Measurements from ENCODE around the gene CDX2. TPM values are rescaled to one million over a fixed set of nuclear protein-coding genes. Genes with fewer than 3 reads are reported as not detected.
A peak's percentile ranks its signal among the peaks of the same experiment; 100 is the strongest.

The CDX2 gene
- total RNA-seq, 1 donor from 2014 or later, result 24.8 TPM

DNA sequence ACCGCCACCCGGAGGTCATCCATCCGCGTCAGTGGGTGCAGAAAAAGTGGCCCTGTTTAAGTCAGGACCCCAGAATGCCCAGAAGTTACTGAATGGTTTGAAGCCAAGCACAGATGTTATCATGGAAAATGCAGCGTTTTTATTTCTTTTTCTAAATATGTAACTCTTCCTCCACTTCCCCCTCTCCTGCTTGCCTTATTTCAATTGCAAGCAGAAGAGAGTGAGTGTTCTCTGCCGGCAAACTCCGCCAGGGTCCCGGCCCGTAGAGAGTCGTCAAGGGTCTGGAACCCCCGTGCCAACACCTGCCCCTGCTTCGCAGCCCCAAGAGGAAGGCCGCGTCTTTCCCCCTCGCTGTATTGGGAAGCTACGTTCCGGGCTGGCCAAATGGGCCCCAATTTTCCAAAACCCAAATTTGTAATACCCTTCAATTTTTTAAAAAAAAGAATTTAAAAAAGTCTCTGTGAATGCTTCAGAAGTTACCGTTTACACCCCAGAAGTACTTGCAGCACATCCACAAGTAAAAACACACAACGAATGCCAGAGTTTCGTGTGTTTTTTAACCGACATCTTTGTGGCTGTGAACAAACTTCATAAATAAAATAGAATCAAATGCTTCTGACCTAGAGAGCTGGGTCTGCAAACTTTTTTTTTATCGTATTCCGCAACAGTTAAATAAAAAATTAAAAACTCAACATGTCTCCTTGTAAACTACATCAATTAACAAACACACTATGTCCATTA, 50.0 kb downstream of the CDX2 start:
- Mint-ChIP-seq H3K9me3 (ENCODE audit: low read depth) (no peaks in the 10 kb centered on the region), H3K4me3 (ENCODE audit: low read depth) (peak overlapping the region; percentile 99), H3K27ac (peak overlapping the region; percentile 100), H3K36me3 (ENCODE audit: insufficient read depth) (peaks cover 32% of the 10 kb centered on the region), H3K27me3 (no peaks in the 10 kb centered on the region), H3K4me1 (ENCODE audit: low read depth) (peaks cover 34% of the 10 kb centered on the region)
- no peak for DNase-seq (ENCODE audit: low spot score, unreplicated experiment)
- TF ChIP-seq, protein P1, sequence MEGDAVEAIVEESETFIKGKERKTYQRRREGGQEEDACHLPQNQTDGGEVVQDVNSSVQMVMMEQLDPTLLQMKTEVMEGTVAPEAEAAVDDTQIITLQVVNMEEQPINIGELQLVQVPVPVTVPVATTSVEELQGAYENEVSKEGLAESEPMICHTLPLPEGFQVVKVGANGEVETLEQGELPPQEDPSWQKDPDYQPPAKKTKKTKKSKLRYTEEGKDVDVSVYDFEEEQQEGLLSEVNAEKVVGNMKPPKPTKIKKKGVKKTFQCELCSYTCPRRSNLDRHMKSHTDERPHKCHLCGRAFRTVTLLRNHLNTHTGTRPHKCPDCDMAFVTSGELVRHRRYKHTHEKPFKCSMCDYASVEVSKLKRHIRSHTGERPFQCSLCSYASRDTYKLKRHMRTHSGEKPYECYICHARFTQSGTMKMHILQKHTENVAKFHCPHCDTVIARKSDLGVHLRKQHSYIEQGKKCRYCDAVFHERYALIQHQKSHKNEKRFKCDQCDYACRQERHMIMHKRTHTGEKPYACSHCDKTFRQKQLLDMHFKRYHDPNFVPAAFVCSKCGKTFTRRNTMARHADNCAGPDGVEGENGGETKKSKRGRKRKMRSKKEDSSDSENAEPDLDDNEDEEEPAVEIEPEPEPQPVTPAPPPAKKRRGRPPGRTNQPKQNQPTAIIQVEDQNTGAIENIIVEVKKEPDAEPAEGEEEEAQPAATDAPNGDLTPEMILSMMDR (IDR thresholded peaks at IDR 0.05; ENCODE audit: unreplicated experiment), result no peak

DNA sequence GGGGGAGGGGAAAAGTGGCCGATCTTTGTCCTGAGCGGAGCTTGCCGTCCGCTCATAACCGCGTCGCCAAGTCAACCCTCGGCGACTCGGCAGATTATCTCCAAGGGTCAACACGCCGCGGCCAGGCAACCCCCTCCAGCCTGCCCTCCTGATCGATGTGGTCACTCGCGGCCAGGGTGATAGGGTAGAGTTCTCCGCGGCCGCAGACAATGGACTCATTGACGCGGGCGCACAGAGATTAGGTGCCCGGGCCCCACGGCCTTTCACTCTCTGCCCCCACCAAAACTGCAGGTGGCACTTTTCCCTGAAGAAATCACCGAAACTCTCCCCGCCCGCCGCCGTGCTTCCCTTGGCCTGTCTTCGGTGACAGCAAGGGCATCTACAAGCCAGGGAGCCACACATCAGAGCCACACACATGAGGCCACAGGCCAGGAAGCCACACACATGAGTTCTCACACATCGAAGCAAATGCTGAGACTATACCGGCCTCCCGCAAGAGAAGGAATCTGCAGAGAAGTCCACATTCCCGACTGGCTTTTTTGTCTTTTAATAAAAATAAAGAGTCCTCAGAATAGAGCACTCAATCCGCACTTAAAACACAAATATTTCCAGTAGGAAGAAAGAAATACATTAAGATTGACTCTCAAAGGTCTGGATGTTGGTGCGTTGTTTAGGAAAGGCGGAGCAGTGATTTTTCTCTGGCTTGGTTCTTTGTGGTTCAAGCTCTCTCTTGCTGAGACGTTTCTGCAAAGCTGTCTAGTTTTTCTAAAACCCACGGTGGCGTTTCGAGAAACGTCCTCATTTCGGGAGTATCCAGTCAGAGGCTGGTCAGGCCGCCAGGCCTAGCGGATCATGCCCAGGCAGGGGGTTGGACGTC, 50.8 kb downstream of the CDX2 start:
- peak; percentile 71 for DNase-seq (ENCODE audit: low spot score, unreplicated experiment)
- no peaks in the 10 kb centered on the region for H3K9me3 Mint-ChIP-seq (ENCODE audit: low read depth)
- H3K27me3 Mint-ChIP-seq, result no peaks in the 10 kb centered on the region
- TF ChIP-seq, protein P1 (IDR thresholded peaks at IDR 0.05; ENCODE audit: unreplicated experiment), result no peak
- peaks cover 37% of the 10 kb centered on the region for H3K4me1 Mint-ChIP-seq (ENCODE audit: low read depth)
- H3K4me3 Mint-ChIP-seq (ENCODE audit: low read depth), result peak overlapping the region; percentile 99
- peak overlapping the region; percentile 100 for H3K27ac Mint-ChIP-seq
- peaks cover 25% of the 10 kb centered on the region for H3K36me3 Mint-ChIP-seq (ENCODE audit: insufficient read depth)

DNA sequence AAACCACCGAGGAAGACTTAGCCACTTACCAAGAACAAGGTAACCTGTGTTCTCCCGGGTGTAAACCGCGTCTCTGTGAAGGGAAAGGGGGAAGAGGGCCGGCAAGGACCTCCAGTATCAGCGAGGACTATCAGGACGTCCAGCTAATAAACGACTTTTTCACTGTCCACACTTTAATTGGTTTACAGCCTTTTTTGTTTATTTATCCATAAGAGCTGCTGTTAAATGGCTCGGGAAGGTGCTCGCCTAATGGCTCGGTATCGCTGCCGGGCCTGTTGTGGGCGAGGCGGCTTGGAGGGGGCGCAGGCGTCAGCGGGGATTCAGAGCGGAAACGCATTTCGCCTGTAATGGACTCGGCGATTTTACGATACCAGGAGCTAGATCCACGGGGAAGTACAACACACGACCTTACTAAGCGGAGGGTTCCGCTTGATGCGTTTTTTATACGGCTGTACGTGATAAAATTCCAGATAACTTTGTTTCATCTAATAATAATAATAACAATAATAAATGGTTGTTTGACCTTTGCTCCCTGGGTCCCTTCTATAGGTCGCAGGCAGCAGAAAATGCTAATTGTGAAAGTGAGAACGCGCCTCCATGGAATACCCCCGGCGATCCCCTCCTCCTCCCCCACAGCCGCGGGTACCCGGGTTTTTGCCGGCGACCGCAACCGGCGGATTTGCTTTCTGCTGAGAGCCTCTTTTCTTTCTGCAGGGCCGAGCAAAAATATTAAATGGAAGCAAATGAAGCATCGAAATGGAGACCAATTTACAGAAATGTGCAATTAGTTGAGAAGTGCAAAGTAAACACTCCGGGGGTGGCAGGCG, 51.8 kb downstream of the CDX2 start:
- H3K36me3 Mint-ChIP-seq (ENCODE audit: insufficient read depth), result peaks cover 16% of the 10 kb centered on the region
- no peaks in the 10 kb centered on the region for H3K27me3 Mint-ChIP-seq
- H3K4me1 Mint-ChIP-seq (ENCODE audit: low read depth), result peaks cover 41% of the 10 kb centered on the region
- no peaks in the 10 kb centered on the region for H3K9me3 Mint-ChIP-seq (ENCODE audit: low read depth)
- peak overlapping the region; percentile 100 for H3K27ac Mint-ChIP-seq
- TF ChIP-seq, protein P1 (IDR thresholded peaks at IDR 0.05; ENCODE audit: unreplicated experiment), result no peak
- peak overlapping the region; percentile 99 for H3K4me3 Mint-ChIP-seq (ENCODE audit: low read depth)
- DNase-seq (ENCODE audit: low spot score, unreplicated experiment), result peak; percentile 52

DNA sequence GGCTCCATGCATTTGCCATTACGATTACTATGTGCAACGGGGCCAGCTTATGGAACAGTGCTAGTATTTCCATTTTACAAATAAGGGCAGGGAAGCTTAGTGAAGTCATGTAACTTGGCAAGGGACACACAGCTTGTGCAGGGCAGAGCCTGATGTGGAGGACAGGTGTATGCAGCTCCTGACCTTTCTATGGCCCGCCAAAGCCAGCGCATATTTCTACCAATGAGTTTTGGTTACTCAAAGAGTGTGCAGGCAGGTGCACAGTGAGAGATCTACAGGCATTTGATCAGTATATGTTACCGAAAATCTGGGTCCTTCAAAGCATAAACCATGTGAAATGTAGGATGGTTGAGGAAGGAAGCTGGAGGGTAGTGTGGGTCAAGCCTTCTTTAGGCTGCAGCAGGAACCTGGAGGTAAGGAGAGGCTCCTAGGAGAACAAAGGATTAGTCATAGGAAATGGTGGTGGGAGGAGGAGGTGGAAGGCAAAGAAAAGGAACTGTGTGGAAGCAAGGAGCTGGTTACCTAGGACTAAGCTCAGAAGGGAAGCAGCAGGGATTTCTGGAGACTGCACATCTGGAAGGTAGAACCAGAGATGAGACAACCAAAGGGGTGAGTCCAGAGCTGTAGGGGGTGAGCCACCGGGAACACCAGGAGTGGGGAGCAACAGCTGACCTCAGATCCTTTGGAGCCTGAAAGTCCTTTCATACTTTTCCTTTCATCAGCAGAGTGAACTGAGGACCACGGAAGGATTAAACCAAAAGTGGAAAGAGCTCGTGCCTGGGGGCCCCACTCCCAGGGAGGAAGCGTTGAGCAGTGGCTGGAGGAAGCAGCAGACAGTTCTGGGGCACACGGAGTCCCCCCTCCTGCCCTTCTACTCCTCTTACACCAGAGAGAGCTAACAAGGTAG, 53.6 kb downstream of the CDX2 start:
- no peak for DNase-seq (ENCODE audit: low spot score, unreplicated experiment)
- Mint-ChIP-seq H3K4me3 (ENCODE audit: low read depth) (peak overlapping the region; percentile 99), H3K27ac (peak overlapping the region; percentile 98), H3K36me3 (ENCODE audit: insufficient read depth) (peaks cover 3% of the 10 kb centered on the region), H3K9me3 (ENCODE audit: low read depth) (no peaks in the 10 kb centered on the region), H3K4me1 (ENCODE audit: low read depth) (peaks cover 57% of the 10 kb centered on the region), H3K27me3 (no peaks in the 10 kb centered on the region)
- TF ChIP-seq, protein P1 (IDR thresholded peaks at IDR 0.05; ENCODE audit: unreplicated experiment), result no peak

Measured in progenitor cell of endocrine pancreas (in vitro differentiated cells).